GM12878 (cell line): ENCODE measurements around the gene RFTN2. TPM values are rescaled to one million over a fixed set of nuclear protein-coding genes. Genes with fewer than 3 reads are reported as not detected.

Source experiments
- ATAC-seq: fragments of 200-7000 bp; cut with Tn5 transposase; 3 replicates; pipeline ENCODE4 v1.9.1; 2020; ENCODE audit warnings: mild to moderate bottlenecking, moderate library complexity
- BruUV-seq: library from RNA; stranded (reverse); fragments of 400-500 nt; replicated peaks from 2 replicates; lab custom pipeline; 2021; lab: Mats Ljungman, UMichigan
- CTCF ChIA-PET: fragments of 300-600 bp; sonication (Branson Sonifier 250); formaldehyde crosslinking; extraction: SDS; loops from one replicate; lab custom pipeline; 2021; ENCODE audit warnings: inconsistent platforms; lab: Yijun Ruan, JAX
- POLR2A ChIA-PET: fragments of 350-600 bp; formaldehyde crosslinking; extraction: SDS; loops from one replicate; lab custom pipeline; 2021; ENCODE audit warnings: inconsistent platforms; lab: Charles Lee
- RAD21 ChIA-PET: fragments of 300-600 bp; sonication (Branson Sonifier 250); formaldehyde crosslinking; loops from one replicate; lab custom pipeline; 2023; ENCODE audit warnings: antibody characterized with exemption; ENCODE audit not compliant: unreplicated experiment; lab: Charles Lee
- SMC1A ChIA-PET: fragments of 300-600 bp; sonication (Branson Sonifier 250); formaldehyde crosslinking; loops from one replicate; lab custom pipeline; 2023; ENCODE audit not compliant: unreplicated experiment, uncharacterized antibody; lab: Charles Lee
- DNase-seq: peaks from one replicate; pipeline ENCODE4 v3.0.0-alpha.2; 2011; ENCODE audit warnings: low read depth, low spot score
- FAIRE-seq: peaks from 3 replicates; lab custom pipeline; 2011; peaks lifted over from hg19 to GRCh38; lab: Jason Lieb, UNC
- H2AFZ ChIP-seq: 2 replicates; pipeline ENCODE4 v1.6.0; 2011; ENCODE audit warnings: low read depth, low read length, control low read depth; ENCODE audit not compliant: control insufficient read depth
- H3K27ac ChIP-seq: 2 replicates; pipeline ENCODE4 v1.5.1; 2011; ENCODE audit warnings: control low read depth; ENCODE audit not compliant: control insufficient read depth, insufficient read depth
- H3K27me3 ChIP-seq, 2 experiments: replicated peaks in 1 of 2; 2 replicates each; pipeline versions ENCODE4 v1.6.0 to v1.6.1; 2011; ENCODE audit warnings: low read length in 1 of 2; ENCODE audit not compliant: control insufficient read depth in 2 of 2, insufficient read depth in 2 of 2
- H3K36me3 ChIP-seq, 2 experiments: 2 replicates each; pipeline ENCODE4 v1.5.1; 2011; ENCODE audit warnings: low read length in 1 of 2; ENCODE audit not compliant: control insufficient read depth in 2 of 2, insufficient read depth in 2 of 2
- H3K4me1 ChIP-seq: 2 replicates; pipeline ENCODE4 v1.6.1; 2011; ENCODE audit warnings: mild to moderate bottlenecking, low read length, moderate library complexity, mixed read lengths; ENCODE audit not compliant: control insufficient read depth, insufficient read depth
- H3K4me2 ChIP-seq: 2 replicates; pipeline ENCODE4 v1.6.0; 2011; ENCODE audit warnings: control low read depth; ENCODE audit not compliant: control insufficient read depth, insufficient read depth
- H3K4me3 ChIP-seq: fragments of 200-600 bp; sonication (generic); 2 replicates; pipeline ENCODE4 v1.5.1; 2016
- H3K79me2 ChIP-seq: 2 replicates; pipeline ENCODE4 v1.6.0; 2011; ENCODE audit warnings: low read length; ENCODE audit not compliant: control insufficient read depth, insufficient read depth
- H3K9ac ChIP-seq: 2 replicates; pipeline ENCODE4 v1.8.0; 2011; ENCODE audit warnings: low read length, control low read depth, mixed read lengths; ENCODE audit not compliant: control insufficient read depth, insufficient read depth
- H3K9me3 ChIP-seq: replicated peaks from 3 replicates; pipeline ENCODE4 v1.5.1; 2011; ENCODE audit warnings: mild to moderate bottlenecking, low read length; ENCODE audit not compliant: control insufficient read depth, insufficient read depth
- H4K20me1 ChIP-seq: 2 replicates; pipeline ENCODE4 v1.6.0; 2011; ENCODE audit not compliant: control insufficient read depth, insufficient read depth
- BACH1 ChIP-seq: fragments of 450-650 bp; IDR thresholded peaks from 2 replicates; pipeline ENCODE4 v1.6.1; 2017; ENCODE audit warnings: mild to moderate bottlenecking, borderline replicate concordance
- BRCA1 ChIP-seq: IDR thresholded peaks from 2 replicates; pipeline ENCODE4 v1.6.1; 2011; ENCODE audit warnings: low read depth, low read length, improper control_type of control experiment
- FOS ChIP-seq: IDR thresholded peaks from 3 replicates; pipeline ENCODE4 v1.6.1; 2011; ENCODE audit warnings: borderline replicate concordance; ENCODE audit not compliant: insufficient read length; ENCODE audit errors: extremely low read depth
- IRF4 ChIP-seq: IDR thresholded peaks from 2 replicates; pipeline ENCODE4 v1.6.1; 2011; ENCODE audit warnings: low read depth, low read length
- MYC ChIP-seq: IDR thresholded peaks from 2 replicates; pipeline ENCODE4 v1.6.1; 2011; ENCODE audit warnings: mild to moderate bottlenecking, low read length, moderate library complexity, inconsistent platforms; ENCODE audit not compliant: insufficient read depth, insufficient replicate concordance, insufficient read length, severe bottlenecking
- NFIC ChIP-seq: IDR thresholded peaks from 2 replicates; pipeline ENCODE4 v1.6.1; 2012; ENCODE audit warnings: low read depth, mild to moderate bottlenecking, inconsistent platforms, low read length, moderate library complexity
- POLR2AphosphoS5 ChIP-seq: IDR thresholded peaks from 2 replicates; pipeline ENCODE4 v1.6.1; 2011; ENCODE audit warnings: mild to moderate bottlenecking, low read length, inconsistent platforms
- SKIL ChIP-seq: fragments of 450-650 bp; IDR thresholded peaks from 2 replicates; pipeline ENCODE4 v1.6.1; 2017; ENCODE audit warnings: mild to moderate bottlenecking, low read depth, inconsistent platforms; ENCODE audit not compliant: poor library complexity, severe bottlenecking
- SMAD1 ChIP-seq: fragments of 450-650 bp; IDR thresholded peaks from 2 replicates; pipeline ENCODE4 v1.6.1; 2018; ENCODE audit warnings: mild to moderate bottlenecking, low read depth; ENCODE audit not compliant: partially characterized antibody
- SMARCA5 ChIP-seq: fragments of 450-650 bp; IDR thresholded peaks from 2 replicates; pipeline ENCODE4 v1.6.1; 2017; ENCODE audit warnings: mild to moderate bottlenecking
- SMC3 ChIP-seq: IDR thresholded peaks from 2 replicates; pipeline ENCODE4 v1.6.1; 2011; ENCODE audit warnings: low read length, improper control_type of control experiment, borderline replicate concordance
- SREBF2 ChIP-seq: IDR thresholded peaks from 2 replicates; pipeline ENCODE4 v1.6.1; 2012; ENCODE audit warnings: mild to moderate bottlenecking, low read length
- TBL1XR1 ChIP-seq: IDR thresholded peaks from 2 replicates; pipeline ENCODE4 v1.6.1; 2012; ENCODE audit warnings: low read depth, low read length, improper control_type of control experiment
- YBX1 ChIP-seq: fragments of 450-650 bp; IDR thresholded peaks from 2 replicates; pipeline ENCODE4 v1.6.1; 2016; ENCODE audit warnings: antibody characterized with exemption
- ZNF274 ChIP-seq: IDR thresholded peaks from one replicate; pipeline ENCODE4 v1.8.0; 2011; ENCODE audit not compliant: insufficient read length, insufficient read depth
- ZNF687 ChIP-seq: fragments of 450-650 bp; IDR thresholded peaks from 2 replicates; pipeline ENCODE4 v1.6.1; 2017; ENCODE audit warnings: mild to moderate bottlenecking, moderate library complexity
- WGBS: methylation state at CpG from one replicate; pipeline ENCODE4 v1.1.6; 2016; ENCODE audit warnings: low lambda C conversion rate; ENCODE audit not compliant: insufficient replicate concordance, insufficient coverage; ENCODE audit errors: missing lambda C conversion rate; 5-methylcytosine and 5-hydroxymethylcytosine counted together
- in situ Hi-C: fragments of 300-500 bp; cut with MboI; formaldehyde crosslinking; loops from 9 replicates; pipeline ENCODE4 v1.14.3; 2018; ENCODE audit warnings: mixed read lengths
- intact Hi-C: fragments of 100-400 bp; cut with micrococcal nuclease; formaldehyde crosslinking; loops from one replicate; pipeline ENCODE4 v1.14.2; 2022; ENCODE audit not compliant: unreplicated experiment
- polyA plus RNA-seq, 11 experiments: library from polyadenylated mRNA; depleted of rRNA in 4 of 11; unstranded in 6 of 11; stranded (reverse) in 5 of 11; fragments of >200 nt; fragmentation: Nextera tagmentation in 4 of 11; fragmentation: Illumina TruSeq in 1 of 11; extraction: Ambion mirVana in 4 of 11; extraction: Trizol in 1 of 11; gene quantifications; 1 replicate in 1 of 11; 2 replicates in 10 of 11; pipeline versions ENCODE4 v1.2.1 to v1.2.3, GENCODE V29; 2011 to 2016; ENCODE audit warnings: inconsistent platforms in 2 of 11, missing spikeins in 2 of 11, low read depth in 1 of 11
- total RNA-seq, 4 experiments: library from RNA; depleted of rRNA in 3 of 4; stranded (reverse); fragments of >200 nt in 3 of 4; fragmentation: Illumina TruSeq in 1 of 4; extraction: Trizol in 1 of 4; gene quantifications; 2 replicates each; pipeline versions ENCODE4 v1.2.1 to v1.2.3, GENCODE V29; 2013 to 2021
- TF ChIP-seq, protein P1 (sequence below): fragments of 450-650 bp; IDR thresholded peaks from 2 replicates; pipeline ENCODE4 v1.6.1; 2014; ENCODE audit warnings: mild to moderate bottlenecking
- TF ChIP-seq, protein P2 (sequence below): IDR thresholded peaks from 2 replicates; pipeline ENCODE4 v1.6.1; 2011; ENCODE audit warnings: borderline replicate concordance, low read depth, mild to moderate bottlenecking, moderate library complexity, mixed read lengths, low read length; ENCODE audit not compliant: insufficient read depth; ENCODE audit errors: extremely low read length

RFTN2 gene
- total and polyA plus RNA-seq, 10 of the 15 experiments (the other 5 are each of a cell fraction or from before 2014, with no cell fraction given), result 0.09 to 0.23 TPM; not detected in 8

GRCh38 chr2:197598450-197598849 is 76.9 kb downstream of the RFTN2 start:
- Histone ChIP-seq H3K4me1 (peaks cover 6% of the 10 kb centered on the region), H3K36me3 (no peaks in the 10 kb centered on the region), H3K9me3 (no peaks in the 10 kb centered on the region; the same call in 2 of the 3 replicates), H4K20me1 (no peaks in the 10 kb centered on the region), H3K9ac (no peak overlapping the region), H3K27me3 (no peaks in the 10 kb centered on the region), H3K79me2 (no peaks in the 10 kb centered on the region), H3K27ac (no peak overlapping the region), H3K4me2 (no peak overlapping the region), H3K4me3 (no peak overlapping the region), H2AFZ (no peak overlapping the region)
- ChIA-PET RAD21 (no interaction called here), CTCF (interaction anchor here (1.0 kb wide), 1 partner anchor 16 kb away, joined by 4 read pairs; no protein-coding TSS in a partner anchor), POLR2A (no interaction called here), SMC1A (no interaction called here)
- no TSS peak for BruUV-seq
- in situ Hi-C loops, result no loop called here
- no peak for ATAC-seq
- no peak for FAIRE-seq
- WGBS, result 88% methylated on average over 5 of the region's 5 CpGs
- no peak for DNase-seq
- intact Hi-C loops, result no loop called here
- TF ChIP-seq FOS (no peak), SKIL (no peak), YBX1 (no peak), ZNF274 (no peak), SREBF2 (no peak), SMARCA5 (no peak), POLR2AphosphoS5 (no peak), MYC (no peak), ZNF687 (no peak), SMAD1 (no peak), BACH1 (no peak), IRF4 (no peak), SMC3 (no peak), NFIC (no peak), BRCA1 (no peak), TBL1XR1 (no peak)
- TF ChIP-seq, protein P1, sequence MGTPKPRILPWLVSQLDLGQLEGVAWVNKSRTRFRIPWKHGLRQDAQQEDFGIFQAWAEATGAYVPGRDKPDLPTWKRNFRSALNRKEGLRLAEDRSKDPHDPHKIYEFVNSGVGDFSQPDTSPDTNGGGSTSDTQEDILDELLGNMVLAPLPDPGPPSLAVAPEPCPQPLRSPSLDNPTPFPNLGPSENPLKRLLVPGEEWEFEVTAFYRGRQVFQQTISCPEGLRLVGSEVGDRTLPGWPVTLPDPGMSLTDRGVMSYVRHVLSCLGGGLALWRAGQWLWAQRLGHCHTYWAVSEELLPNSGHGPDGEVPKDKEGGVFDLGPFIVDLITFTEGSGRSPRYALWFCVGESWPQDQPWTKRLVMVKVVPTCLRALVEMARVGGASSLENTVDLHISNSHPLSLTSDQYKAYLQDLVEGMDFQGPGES, result no peak
- TF ChIP-seq, protein P2, sequence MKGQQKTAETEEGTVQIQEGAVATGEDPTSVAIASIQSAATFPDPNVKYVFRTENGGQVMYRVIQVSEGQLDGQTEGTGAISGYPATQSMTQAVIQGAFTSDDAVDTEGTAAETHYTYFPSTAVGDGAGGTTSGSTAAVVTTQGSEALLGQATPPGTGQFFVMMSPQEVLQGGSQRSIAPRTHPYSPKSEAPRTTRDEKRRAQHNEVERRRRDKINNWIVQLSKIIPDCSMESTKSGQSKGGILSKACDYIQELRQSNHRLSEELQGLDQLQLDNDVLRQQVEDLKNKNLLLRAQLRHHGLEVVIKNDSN, result no peak
